H1 (cell line): Measurements from ENCODE around the gene BIN1. TPM values are rescaled to one million over a fixed set of nuclear protein-coding genes. Genes with fewer than 3 reads are reported as not detected.
A peak's percentile ranks its signal among the peaks of the same experiment; 100 is the strongest.

Source experiments
- CTCF ChIA-PET: fragments of 300-600 bp; sonication (Branson Sonifier 250); formaldehyde crosslinking; loops from one replicate; lab custom pipeline; 2021; ENCODE audit not compliant: partially characterized antibody; lab: Charles Lee
- POLR2A ChIA-PET: fragments of 300-600 bp; sonication (Branson Sonifier 250); formaldehyde crosslinking; loops from one replicate; lab custom pipeline; 2021; ENCODE audit warnings: inconsistent platforms; ENCODE audit not compliant: partially characterized antibody; lab: Charles Lee
- DNase-seq, 2 experiments: peaks; one replicate each; pipeline versions ENCODE4 v3.0.0 to v3.0.0-alpha.2; 2010 to 2022; ENCODE audit warnings: low spot score in 2 of 2, low read depth in 1 of 2, mixed read lengths in 1 of 2
- FAIRE-seq: peaks from 2 replicates; lab custom pipeline; 2011; peaks lifted over from hg19 to GRCh38; lab: Jason Lieb, UNC
- H2AFZ ChIP-seq: 2 replicates; pipeline ENCODE4 v1.8.1; 2012; ENCODE audit warnings: low read length, inconsistent platforms
- H2AK5ac ChIP-seq: 2 replicates; pipeline ENCODE4 v1.6.1; 2013; ENCODE audit warnings: low read depth, low read length
- H2BK120ac ChIP-seq: replicated peaks from 2 replicates; pipeline ENCODE3; 2013; ENCODE audit warnings: low read depth, low read length, inconsistent platforms
- H2BK12ac ChIP-seq: 2 replicates; pipeline ENCODE4 v1.6.1; 2013; ENCODE audit warnings: low read depth, low read length
- H2BK15ac ChIP-seq: 2 replicates; pipeline ENCODE4 v1.6.1; 2013; ENCODE audit warnings: low read length
- H2BK20ac ChIP-seq: 2 replicates; pipeline ENCODE4 v1.6.1; 2013; ENCODE audit warnings: low read length
- H2BK5ac ChIP-seq: 2 replicates; pipeline ENCODE4 v1.6.1; 2013; ENCODE audit warnings: low read depth, low read length
- H3K14ac ChIP-seq: 2 replicates; pipeline ENCODE4 v1.6.1; 2013; ENCODE audit warnings: inconsistent platforms; ENCODE audit not compliant: insufficient read length
- H3K18ac ChIP-seq: 2 replicates; pipeline ENCODE4 v1.6.1; 2013; ENCODE audit warnings: low read length; ENCODE audit errors: extremely low read depth
- H3K23ac ChIP-seq: 2 replicates; pipeline ENCODE4 v1.6.1; 2013; ENCODE audit warnings: inconsistent platforms; ENCODE audit not compliant: insufficient read length
- H3K23me2 ChIP-seq: 2 replicates; pipeline ENCODE4 v1.6.1; 2013; ENCODE audit warnings: low read depth, low read length
- H3K27ac ChIP-seq: 2 replicates; pipeline ENCODE4 v1.6.1; 2011; ENCODE audit warnings: low read depth, low read length, inconsistent platforms
- H3K27me3 ChIP-seq, 4 experiments: replicated peaks in 1 of 4; 1 replicate in 1 of 4; 2 replicates in 3 of 4; pipeline versions ENCODE4 v1.6.1 to v1.8.1; 2011 to 2013; ENCODE audit warnings: low read length in 3 of 4, mild to moderate bottlenecking in 3 of 4, inconsistent platforms in 2 of 4, mixed read lengths in 2 of 4, moderate library complexity in 1 of 4; ENCODE audit not compliant: control insufficient read depth in 3 of 4, insufficient read depth in 3 of 4; ENCODE audit errors: extremely low read depth in 1 of 4
- H3K36me3 ChIP-seq, 4 experiments: 2 replicates each; pipeline versions ENCODE4 v1.6.1 to v1.8.1; 2011 to 2013; ENCODE audit warnings: mild to moderate bottlenecking in 4 of 4, low read length in 3 of 4, moderate library complexity in 2 of 4, control low read depth in 1 of 4, inconsistent platforms in 1 of 4; ENCODE audit not compliant: insufficient read depth in 4 of 4, control insufficient read depth in 2 of 4
- H3K4ac ChIP-seq: replicated peaks from 2 replicates; pipeline ENCODE3; 2013; ENCODE audit warnings: low read length, low read depth, mixed read lengths, inconsistent platforms; ENCODE audit not compliant: insufficient read length
- H3K4me1 ChIP-seq, 4 experiments: replicated peaks in 1 of 4; 1 replicate in 1 of 4; 2 replicates in 3 of 4; pipeline versions ENCODE4 v1.6.1 to v1.8.1; 2011 to 2013; ENCODE audit warnings: low read length in 3 of 4, inconsistent platforms in 2 of 4, mixed read lengths in 1 of 4; ENCODE audit not compliant: insufficient read depth in 4 of 4, control insufficient read depth in 3 of 4
- H3K4me2 ChIP-seq, 2 experiments: 2 replicates each; pipeline versions ENCODE4 v1.6.1 to v1.8.1; 2011 to 2013; ENCODE audit warnings: low read depth in 2 of 2, low read length in 2 of 2, control low read depth in 1 of 2, inconsistent platforms in 1 of 2, mild to moderate bottlenecking in 1 of 2; ENCODE audit not compliant: insufficient read depth in 1 of 2
- H3K4me3 ChIP-seq, 4 experiments: fragments of 200-600, 300-600 bp in 1 of 4; sonication (generic), shearing (Covaris generic), sonication (Bioruptor Twin) in 1 of 4; 2 replicates each; pipeline versions ENCODE4 v1.5.1 to v1.8.1; 2011 to 2016; ENCODE audit warnings: low read length in 4 of 4, low read depth in 3 of 4, control low read depth in 2 of 4, inconsistent platforms in 2 of 4, mild to moderate bottlenecking in 2 of 4, mixed read lengths in 1 of 4, moderate library complexity in 1 of 4; ENCODE audit not compliant: insufficient read depth in 2 of 4; ENCODE audit errors: extremely low read depth in 1 of 4
- H3K56ac ChIP-seq: replicated peaks from 2 replicates; pipeline ENCODE3; 2013; ENCODE audit warnings: low read depth, mild to moderate bottlenecking, mixed read lengths, low read length, inconsistent platforms; ENCODE audit not compliant: insufficient read length
- H3K79me1 ChIP-seq: 2 replicates; pipeline ENCODE4 v1.6.1; 2013; ENCODE audit warnings: low read depth, low read length, control low read depth
- H3K79me2 ChIP-seq, 2 experiments: 2 replicates each; pipeline versions ENCODE4 v1.6.1 to v1.8.1; 2012 to 2013; ENCODE audit warnings: low read length in 2 of 2, mild to moderate bottlenecking in 2 of 2, inconsistent platforms in 1 of 2; ENCODE audit not compliant: insufficient read depth in 2 of 2, control insufficient read depth in 1 of 2
- H3K9ac ChIP-seq, 4 experiments: replicated peaks in 1 of 4; 1 replicate in 1 of 4; 2 replicates in 3 of 4; pipeline versions ENCODE4 v1.6.1 to v1.8.1; 2011 to 2013; ENCODE audit warnings: low read depth in 3 of 4, low read length in 3 of 4, control low read depth in 2 of 4, mild to moderate bottlenecking in 2 of 4, moderate library complexity in 2 of 4, inconsistent platforms in 1 of 4; ENCODE audit errors: extremely low read depth in 1 of 4
- H3K9me3 ChIP-seq, 2 experiments: 2 replicates each; pipeline versions ENCODE4 v1.6.1 to v1.8.1; 2012 to 2013; ENCODE audit warnings: mild to moderate bottlenecking in 2 of 2, moderate library complexity in 2 of 2, control low read depth in 1 of 2, inconsistent platforms in 1 of 2, low read depth in 1 of 2, low read length in 1 of 2, mixed read lengths in 1 of 2; ENCODE audit not compliant: insufficient read depth in 2 of 2
- H4K20me1 ChIP-seq, 2 experiments: replicated peaks in 1 of 2; 2 replicates each; pipeline versions ENCODE3 to v1.8.1; 2011 to 2013; ENCODE audit warnings: inconsistent platforms in 2 of 2, low read length in 2 of 2, mild to moderate bottlenecking in 1 of 2; ENCODE audit not compliant: insufficient read depth in 2 of 2, control insufficient read depth in 1 of 2
- H4K5ac ChIP-seq: 2 replicates; pipeline ENCODE4 v1.6.1; 2013; ENCODE audit warnings: low read length, low read depth, mixed read lengths, inconsistent platforms; ENCODE audit not compliant: insufficient read length
- H4K8ac ChIP-seq: 2 replicates; pipeline ENCODE4 v1.8.0; 2013; ENCODE audit warnings: mild to moderate bottlenecking, moderate library complexity, low read length, inconsistent platforms; ENCODE audit not compliant: insufficient read depth; ENCODE audit errors: extremely low read depth
- H4K91ac ChIP-seq: replicated peaks from 2 replicates; pipeline ENCODE3; 2013; ENCODE audit warnings: low read length, mixed read lengths, inconsistent platforms; ENCODE audit not compliant: insufficient read length
- CHD2 ChIP-seq: IDR thresholded peaks from 2 replicates; pipeline ENCODE4 v1.6.1; 2012; ENCODE audit warnings: low read length, improper control_type of control experiment
- CREB1 ChIP-seq: IDR thresholded peaks from 2 replicates; pipeline ENCODE4 v1.6.1; 2012; ENCODE audit warnings: inconsistent platforms
- JUN ChIP-seq: IDR thresholded peaks from 2 replicates; pipeline ENCODE4 v1.6.1; 2011; ENCODE audit warnings: low read depth, mild to moderate bottlenecking, improper control_type of control experiment, low read length
- KDM4A ChIP-seq: IDR thresholded peaks from one replicate; pipeline ENCODE4 v1.7.1; 2012; ENCODE audit warnings: low read depth, mild to moderate bottlenecking, moderate library complexity, low read length, inconsistent platforms; ENCODE audit not compliant: severe bottlenecking
- SRF ChIP-seq: IDR thresholded peaks from 2 replicates; pipeline ENCODE4 v1.6.1; 2011; ENCODE audit warnings: mild to moderate bottlenecking, low read depth, low read length, moderate library complexity
- SUZ12 ChIP-seq: fragments of 200-600 bp; sonication (generic); IDR thresholded peaks from 2 replicates; pipeline ENCODE4 v1.6.1; 2012; ENCODE audit warnings: mild to moderate bottlenecking, inconsistent platforms, low read length, moderate library complexity, mixed read lengths
- TEAD4 ChIP-seq: IDR thresholded peaks from 2 replicates; pipeline ENCODE4 v1.6.1; 2012; ENCODE audit warnings: low read depth, low read length, inconsistent platforms, mixed read lengths
- YY1 ChIP-seq: IDR thresholded peaks from 2 replicates; pipeline ENCODE4 v1.6.1; 2011; ENCODE audit warnings: low read depth, mild to moderate bottlenecking, low read length
- WGBS, 2 experiments: shearing (Covaris generic) in 1 of 2; methylation state at CpG; one replicate each; pipeline versions ENCODE4 v1.1.6 to v1.1.7; 2013 to 2015; ENCODE audit warnings: low lambda C conversion rate in 2 of 2, mixed read lengths in 2 of 2, inconsistent platforms in 1 of 2, low coverage in 1 of 2, missing lambda C conversion rate in 1 of 2; ENCODE audit not compliant: insufficient replicate concordance in 2 of 2, insufficient coverage in 1 of 2, insufficient read length in 1 of 2; ENCODE audit errors: extremely low coverage in 1 of 2, missing lambda C conversion rate in 1 of 2; 5-methylcytosine and 5-hydroxymethylcytosine counted together
- polyA plus RNA-seq, 7 experiments: library from polyadenylated mRNA; depleted of rRNA in 3 of 7; stranded (reverse) in 5 of 7; unstranded in 2 of 7; fragments of >200 nt in 5 of 7; fragments of 200-250 nt in 2 of 7; gene quantifications; 1 replicate in 5 of 7; 2 replicates in 1 of 7; 4 replicates in 1 of 7; pipeline versions ENCODE4 v1.2.1 to v1.2.3, GENCODE V29; 2011 to 2013; ENCODE audit warnings: missing spikeins in 2 of 7, mixed read lengths in 2 of 7
- total RNA-seq: library from RNA; stranded (reverse); fragmentation: NEBNext Ultra II Directional; extraction: Animal tissue kit (Norgen Biotek cat#: 25700); gene quantifications from 2 replicates; pipeline ENCODE4 v1.2.1, GENCODE V29; 2021
- TF ChIP-seq, protein P1 (sequence below), 3 experiments: IDR thresholded peaks; 1 replicate in 2 of 3; 2 replicates in 1 of 3; pipeline versions ENCODE4 v1.5.1 to v1.6.1; 2011; ENCODE audit warnings: low read length in 3 of 3, mild to moderate bottlenecking in 3 of 3, inconsistent platforms in 2 of 3, low read depth in 1 of 3, moderate library complexity in 1 of 3; ENCODE audit not compliant: insufficient read depth in 1 of 3; ENCODE audit errors: control extremely low read depth in 1 of 3

BIN1 gene
- total and polyA plus RNA-seq, 2 of the 8 experiments (the other 6 are each of a cell fraction or from before 2014, with no cell fraction given) = 23.6 to 35.6 TPM

- peaks cover 0 to 10% (median 0%) of the 10 kb centered on the region in 4 experiments; a peak in 1 of 7 replicates for H3K27me3 ChIP-seq
- no peak overlapping the region for H4K91ac ChIP-seq
- no peak overlapping the region for H2BK12ac ChIP-seq
- no peak for TF ChIP-seq KDM4A
- no peak for TF ChIP-seq YY1
- no peak for TF ChIP-seq JUN
- no peak for TF ChIP-seq CREB1
- no peak for TF ChIP-seq SUZ12
- TF ChIP-seq CHD2 = no peak
- TF ChIP-seq SRF = no peak
- TF ChIP-seq, protein P1, sequence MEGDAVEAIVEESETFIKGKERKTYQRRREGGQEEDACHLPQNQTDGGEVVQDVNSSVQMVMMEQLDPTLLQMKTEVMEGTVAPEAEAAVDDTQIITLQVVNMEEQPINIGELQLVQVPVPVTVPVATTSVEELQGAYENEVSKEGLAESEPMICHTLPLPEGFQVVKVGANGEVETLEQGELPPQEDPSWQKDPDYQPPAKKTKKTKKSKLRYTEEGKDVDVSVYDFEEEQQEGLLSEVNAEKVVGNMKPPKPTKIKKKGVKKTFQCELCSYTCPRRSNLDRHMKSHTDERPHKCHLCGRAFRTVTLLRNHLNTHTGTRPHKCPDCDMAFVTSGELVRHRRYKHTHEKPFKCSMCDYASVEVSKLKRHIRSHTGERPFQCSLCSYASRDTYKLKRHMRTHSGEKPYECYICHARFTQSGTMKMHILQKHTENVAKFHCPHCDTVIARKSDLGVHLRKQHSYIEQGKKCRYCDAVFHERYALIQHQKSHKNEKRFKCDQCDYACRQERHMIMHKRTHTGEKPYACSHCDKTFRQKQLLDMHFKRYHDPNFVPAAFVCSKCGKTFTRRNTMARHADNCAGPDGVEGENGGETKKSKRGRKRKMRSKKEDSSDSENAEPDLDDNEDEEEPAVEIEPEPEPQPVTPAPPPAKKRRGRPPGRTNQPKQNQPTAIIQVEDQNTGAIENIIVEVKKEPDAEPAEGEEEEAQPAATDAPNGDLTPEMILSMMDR (IDR thresholded peaks at IDR 0.05; ENCODE audit: control extremely low read depth in 1 of 3, insufficient read depth in 1 of 3, low read depth in 1 of 3, low read length in 3 of 3) = no peak
- TF ChIP-seq TEAD4 = no peak
- FAIRE-seq (no peak), DNase-seq (no peak)
- CTCF ChIA-PET = interaction anchor here (2.1 kb wide), 1 partner anchor 50 kb away, joined by 9 read pairs; no protein-coding TSS in a partner anchor
- no peak overlapping the region for H2BK120ac ChIP-seq
- H2AFZ ChIP-seq = no peak overlapping the region
- H2AK5ac ChIP-seq = no peak overlapping the region
- H3K4ac ChIP-seq = no peak overlapping the region
- no peaks in the 10 kb centered on the region for H3K9me3 ChIP-seq
- H3K4me2 ChIP-seq = peak overlapping the region; percentile 82 to 99
- 89% methylated on average over 11 of the region's 11 CpGs; no CpG with 5 or more reads in 1 of the 2 experiments for WGBS, 2 experiments
- no peak overlapping the region for H3K14ac ChIP-seq
- peaks cover 0 to 4% of the 10 kb centered on the region in 2 experiments for H4K20me1 ChIP-seq
- peaks cover 6 to 21% (median 13%) of the 10 kb centered on the region in 4 experiments for H3K4me1 ChIP-seq
- H3K23ac ChIP-seq = no peak overlapping the region
- H4K5ac ChIP-seq = no peak overlapping the region
- H3K23me2 ChIP-seq = peaks cover 14% of the 10 kb centered on the region
- no peak overlapping the region for H2BK15ac ChIP-seq
- no peak overlapping the region; the same call in 1 of the 2 replicates for H4K8ac ChIP-seq
- no peak overlapping the region for H2BK20ac ChIP-seq
- H3K4me3 ChIP-seq = peak overlapping the region; percentile 65 to 85 (median 72); a peak in 7 of 8 replicates
- H3K79me2 ChIP-seq = peaks cover 0 to 22% of the 10 kb centered on the region in 2 experiments; a peak in 3 of 4 replicates
- no peaks in the 10 kb centered on the region for H3K36me3 ChIP-seq
- no peak overlapping the region for H3K18ac ChIP-seq
- peaks cover 7% of the 10 kb centered on the region; the same call in 1 of the 2 replicates for H3K79me1 ChIP-seq
- POLR2A ChIA-PET = no interaction called here
- no peak overlapping the region for H3K9ac ChIP-seq
- H3K27ac ChIP-seq = no peak overlapping the region
- H2BK5ac ChIP-seq = no peak overlapping the region
- H3K56ac ChIP-seq = no peak overlapping the region
Observed at GRCh38 chr2:127108090-127108523, 1.2 kb upstream of the BIN1 start.
